Measurements from ENCODE around the gene SPRR2G.

GRCh38 chr1:153122831-153123421, 27.8 kb downstream of the SPRR2G start:
- no peak for TF ChIP-seq POLR2A (IDR thresholded peaks at IDR 0.05)
- no peak for TF ChIP-seq CTCF (IDR thresholded peaks at IDR 0.05)
- no peak for TF ChIP-seq POLR2AphosphoS5 (IDR thresholded peaks at IDR 0.05)

All from upper lobe of left lung (tissue), 4 donors.